HEK293T (cell line): ENCODE data around the gene OR8S1.
"Not testable (repeated sequence)": the region's sequence is repeated elsewhere in the genome, so short reads cannot be mapped to it uniquely, and the experiment has no call there.

ENCODE experiments used
- CTCF ChIA-PET: fragments of 350-600 bp; formaldehyde crosslinking; extraction: SDS; loops from one replicate; lab custom pipeline; 2021; ENCODE audit warnings: antibody characterized with exemption, inconsistent platforms; lab: Yijun Ruan, JAX
- POLR2A ChIA-PET: fragments of 350-600 bp; formaldehyde crosslinking; extraction: SDS; loops from one replicate; lab custom pipeline; 2020; ENCODE audit warnings: antibody characterized with exemption, inconsistent platforms; lab: Yijun Ruan, JAX
- DNase-seq: peaks from one replicate; pipeline ENCODE4 v3.0.0; 2012; ENCODE audit warnings: mixed read lengths; ENCODE audit errors: extremely low spot score
- ARNT ChIP-seq: fragments of 450-650 bp; IDR thresholded peaks from 2 replicates; pipeline ENCODE4 v1.6.1; 2017; ENCODE audit warnings: mild to moderate bottlenecking
- BHLHE40 ChIP-seq: fragments of 450-650 bp; IDR thresholded peaks from 2 replicates; pipeline ENCODE4 v1.6.1; 2016; ENCODE audit warnings: mild to moderate bottlenecking, moderate library complexity, borderline replicate concordance
- CTBP1 ChIP-seq: fragments of 450-650 bp; IDR thresholded peaks from 2 replicates; pipeline ENCODE4 v1.6.1; 2016; ENCODE audit warnings: borderline replicate concordance
- ELF4 ChIP-seq: fragments of 450-650 bp; IDR thresholded peaks from 2 replicates; pipeline ENCODE4 v1.6.1; 2017; ENCODE audit warnings: antibody characterized with exemption
- FOXA1 ChIP-seq: fragments of 450-650 bp; IDR thresholded peaks from 2 replicates; pipeline ENCODE4 v1.6.1; 2016; ENCODE audit warnings: mild to moderate bottlenecking
- FOXK2 ChIP-seq: fragments of 450-650 bp; IDR thresholded peaks from 2 replicates; pipeline ENCODE4 v1.6.1; 2016; ENCODE audit warnings: mild to moderate bottlenecking
- FOXM1 ChIP-seq: fragments of 450-650 bp; IDR thresholded peaks from 2 replicates; pipeline ENCODE4 v1.6.1; 2017; ENCODE audit warnings: mild to moderate bottlenecking, borderline replicate concordance
- HDGF ChIP-seq: fragments of 450-650 bp; IDR thresholded peaks from 2 replicates; pipeline ENCODE4 v1.6.1; 2017; ENCODE audit warnings: antibody characterized with exemption, borderline replicate concordance
- L3MBTL2 ChIP-seq: fragments of 450-650 bp; conservative IDR thresholded peaks from 2 replicates; pipeline ENCODE4 v1.6.1; 2016; ENCODE audit warnings: mild to moderate bottlenecking
- LEF1 ChIP-seq: fragments of 450-650 bp; IDR thresholded peaks from 2 replicates; pipeline ENCODE4 v1.6.1; 2017; ENCODE audit warnings: mild to moderate bottlenecking, borderline replicate concordance
- NFRKB ChIP-seq: fragments of 450-650 bp; IDR thresholded peaks from 2 replicates; pipeline ENCODE4 v1.6.1; 2016; ENCODE audit warnings: mild to moderate bottlenecking, moderate library complexity
- SP1 ChIP-seq: fragments of 450-650 bp; IDR thresholded peaks from 2 replicates; pipeline ENCODE4 v1.6.1; 2017
- SUZ12 ChIP-seq: fragments of 450-650 bp; IDR thresholded peaks from 2 replicates; pipeline ENCODE4 v1.6.1; 2016; ENCODE audit warnings: mild to moderate bottlenecking
- TARDBP ChIP-seq: fragments of 450-650 bp; IDR thresholded peaks from 2 replicates; pipeline ENCODE4 v1.6.1; 2016
- ZNF384 ChIP-seq: fragments of 450-650 bp; IDR thresholded peaks from 2 replicates; pipeline ENCODE4 v1.6.1; 2016
- TF ChIP-seq, protein P1 (sequence below): fragments of 450-650 bp; IDR thresholded peaks from 2 replicates; pipeline ENCODE4 v1.6.1; 2016

OR8S1 gene, protein sequence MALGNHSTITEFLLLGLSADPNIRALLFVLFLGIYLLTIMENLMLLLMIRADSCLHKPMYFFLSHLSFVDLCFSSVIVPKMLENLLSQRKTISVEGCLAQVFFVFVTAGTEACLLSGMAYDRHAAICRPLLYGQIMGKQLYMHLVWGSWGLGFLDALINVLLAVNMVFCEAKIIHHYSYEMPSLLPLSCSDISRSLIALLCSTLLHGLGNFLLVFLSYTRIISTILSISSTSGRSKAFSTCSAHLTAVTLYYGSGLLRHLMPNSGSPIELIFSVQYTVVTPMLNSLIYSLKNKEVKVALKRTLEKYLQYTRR

DNA sequence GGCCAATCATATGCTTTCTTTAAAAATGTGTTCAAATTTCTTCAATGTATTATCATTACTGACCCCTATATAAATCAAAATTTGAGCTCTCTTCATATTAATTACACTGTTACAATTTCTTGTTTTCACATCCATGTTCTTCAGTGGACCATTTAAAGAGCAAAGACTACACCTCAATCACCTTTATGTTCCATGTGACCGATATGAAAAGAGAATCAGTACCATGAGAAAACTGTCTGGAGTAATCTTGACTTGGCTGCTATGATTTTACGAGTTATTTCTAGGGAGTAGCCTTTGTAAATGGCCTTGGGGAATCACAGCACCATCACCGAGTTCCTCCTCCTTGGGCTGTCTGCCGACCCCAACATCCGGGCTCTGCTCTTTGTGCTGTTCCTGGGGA lies at the start of gene OR8S1:
TSS of gene OR8S1 (plus strand) at position 301 of the 400 bp plus-strand sequence. CDS start at position 301, 0 bp downstream.
- ChIA-PET CTCF (no interaction called here), POLR2A (no interaction called here)
- DNase-seq: no peak
- TF ChIP-seq ZNF384 (no peak), TARDBP (no peak), ELF4 (no peak)

DNA sequence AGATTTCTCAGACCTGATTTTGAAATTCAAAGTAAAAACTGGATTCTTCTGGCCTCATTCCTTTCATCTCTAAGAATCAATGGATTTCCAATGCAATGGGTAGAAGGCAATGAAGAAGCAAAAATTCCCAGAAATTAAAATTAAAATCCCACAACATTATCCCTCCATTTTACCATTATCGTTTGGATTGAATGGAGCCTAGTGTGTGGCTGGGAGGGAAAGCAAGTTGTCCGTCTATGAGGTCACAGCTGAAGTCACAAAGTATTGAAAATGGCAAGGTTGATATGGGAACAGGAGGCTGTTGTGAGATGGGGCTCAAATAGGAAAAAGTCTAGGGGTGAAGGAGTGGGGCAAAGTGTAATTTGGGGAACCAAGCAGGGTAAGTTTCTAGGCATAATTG lies 43.2 kb upstream of the OR8S1 start, which contains the start of gene C12orf54:
TSS of gene C12orf54 (plus strand) at position 301 of the 400 bp plus-strand sequence. CDS start 799 bp downstream, outside the sequence.
- ChIA-PET CTCF (no interaction called here), POLR2A (no interaction called here)
- no peak for TF ChIP-seq FOXK2
- TF ChIP-seq FOXA1: no peak
- no peak for TF ChIP-seq LEF1
- TF ChIP-seq, protein P1, sequence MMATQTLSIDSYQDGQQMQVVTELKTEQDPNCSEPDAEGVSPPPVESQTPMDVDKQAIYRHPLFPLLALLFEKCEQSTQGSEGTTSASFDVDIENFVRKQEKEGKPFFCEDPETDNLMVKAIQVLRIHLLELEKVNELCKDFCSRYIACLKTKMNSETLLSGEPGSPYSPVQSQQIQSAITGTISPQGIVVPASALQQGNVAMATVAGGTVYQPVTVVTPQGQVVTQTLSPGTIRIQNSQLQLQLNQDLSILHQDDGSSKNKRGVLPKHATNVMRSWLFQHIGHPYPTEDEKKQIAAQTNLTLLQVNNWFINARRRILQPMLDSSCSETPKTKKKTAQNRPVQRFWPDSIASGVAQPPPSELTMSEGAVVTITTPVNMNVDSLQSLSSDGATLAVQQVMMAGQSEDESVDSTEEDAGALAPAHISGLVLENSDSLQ: no peak
- TF ChIP-seq CTBP1: no peak
- DNase-seq: no peak

DNA sequence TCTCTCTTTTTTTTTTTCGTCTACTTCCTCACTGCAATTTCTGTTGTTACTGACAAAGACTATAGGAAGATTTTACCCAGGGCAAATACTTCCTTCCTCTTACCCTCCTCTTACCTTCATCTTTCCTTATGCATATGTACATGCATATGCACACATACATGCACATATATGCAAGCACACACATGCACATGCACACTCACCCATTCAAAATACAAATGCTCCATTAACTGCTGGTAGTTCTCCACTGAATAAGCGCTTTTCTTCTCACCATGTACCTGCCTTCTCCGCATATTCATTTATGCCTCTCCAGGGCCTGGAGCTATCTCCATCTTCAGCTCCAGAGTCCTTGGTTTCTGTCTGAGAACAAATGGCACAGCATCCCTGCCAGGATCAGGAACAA lies 42.5 kb upstream of the OR8S1 start:
- POLR2A ChIA-PET: no interaction called here
- DNase-seq: no peak
- CTCF ChIA-PET: no interaction called here
- no peak for TF ChIP-seq ARNT
- no peak for TF ChIP-seq NFRKB
- no peak for TF ChIP-seq FOXK2
- TF ChIP-seq, protein P1: no peak
- TF ChIP-seq HDGF: no peak
- no peak for TF ChIP-seq FOXM1

DNA sequence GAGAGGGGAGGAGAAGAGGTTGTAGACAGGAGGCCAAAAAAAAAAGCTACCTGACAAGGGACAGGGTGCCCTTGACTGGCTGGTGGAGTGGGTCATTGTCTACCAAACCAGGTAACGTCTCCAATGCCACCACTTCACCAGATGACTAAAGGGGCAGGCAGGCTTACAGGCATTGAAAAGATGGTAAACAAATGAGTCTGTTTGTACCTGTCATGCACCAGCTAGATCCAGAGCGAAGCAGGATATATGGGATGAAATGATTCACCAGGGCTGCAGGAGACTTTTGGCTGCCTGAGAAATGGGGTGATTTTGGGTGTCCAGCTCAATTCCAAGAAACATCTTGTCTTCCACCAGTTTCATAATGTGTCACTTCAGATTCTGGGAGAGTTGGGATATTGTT lies 39.2 kb upstream of the OR8S1 start:
- no peak for DNase-seq
- ChIA-PET POLR2A (no interaction called here), CTCF (no interaction called here)
- TF ChIP-seq ELF4 (no peak), BHLHE40 (no peak), L3MBTL2 (no peak), FOXA1 (no peak), FOXM1 (no peak), LEF1 (no peak), ARNT (no peak), SP1 (no peak), TARDBP (no peak), NFRKB (no peak), HDGF (no peak), CTBP1 (no peak), ZNF384 (no peak), FOXK2 (no peak), SUZ12 (no peak)
- TF ChIP-seq, protein P1: no peak

DNA sequence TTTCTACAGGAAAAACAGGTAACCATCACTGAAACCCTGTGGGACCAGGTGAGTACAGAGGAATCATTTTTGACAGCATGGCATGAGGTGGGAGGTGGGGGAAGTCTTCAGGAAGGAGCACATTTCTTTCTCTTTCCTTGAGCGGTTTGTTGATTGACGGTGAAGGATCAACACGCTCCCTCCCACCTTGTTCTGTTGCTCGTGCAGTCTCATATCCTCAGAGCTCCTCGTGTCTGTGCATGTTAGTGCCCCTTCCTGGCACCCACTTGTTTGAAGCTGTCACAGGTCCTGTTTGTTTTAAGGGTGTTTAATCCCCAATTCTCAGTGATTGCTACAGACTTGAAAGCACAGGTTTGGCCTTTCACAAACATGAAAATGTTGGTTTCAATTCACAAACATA lies 38.8 kb upstream of the OR8S1 start:
- POLR2A ChIA-PET: no interaction called here
- no peak for DNase-seq
- CTCF ChIA-PET: no interaction called here
- TF ChIP-seq ZNF384 (no peak), HDGF (no peak), LEF1 (no peak), NFRKB (no peak), TARDBP (no peak), BHLHE40 (no peak), ELF4 (no peak), FOXK2 (no peak), SP1 (no peak), ARNT (no peak), CTBP1 (no peak), SUZ12 (no peak), FOXA1 (no peak), FOXM1 (no peak), L3MBTL2 (no peak)
- TF ChIP-seq, protein P1: no peak

DNA sequence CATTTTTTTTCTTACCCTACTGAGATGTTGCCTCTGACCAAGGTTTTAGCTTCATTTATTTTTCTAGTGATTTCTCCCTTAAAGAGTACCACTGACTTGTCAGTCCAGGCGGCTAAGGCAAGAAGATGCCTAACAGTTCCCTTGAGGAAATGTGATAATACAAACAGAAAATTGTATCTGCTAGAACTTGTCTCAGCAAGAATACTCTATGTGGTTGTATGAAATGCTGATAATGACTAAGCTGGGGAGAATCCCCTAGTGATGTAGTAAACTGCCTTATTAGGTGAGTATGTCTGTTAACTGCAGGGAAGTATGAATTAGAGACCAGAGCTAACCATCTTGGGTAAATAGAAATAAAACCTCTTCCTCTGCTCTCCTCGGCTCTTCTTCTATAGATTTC lies 36.4 kb upstream of the OR8S1 start:
- ChIA-PET POLR2A (no interaction called here), CTCF (interaction anchor here (0.6 to 0.7 kb wide), 2 partner anchors 150 to 291 kb away, joined by 3 read pairs; no protein-coding TSS in a partner anchor)
- DNase-seq: no peak
- TF ChIP-seq SUZ12: no peak
- no peak for TF ChIP-seq SP1
- TF ChIP-seq LEF1: no peak
- no peak for TF ChIP-seq HDGF
- no peak for TF ChIP-seq L3MBTL2
- no peak for TF ChIP-seq FOXM1

DNA sequence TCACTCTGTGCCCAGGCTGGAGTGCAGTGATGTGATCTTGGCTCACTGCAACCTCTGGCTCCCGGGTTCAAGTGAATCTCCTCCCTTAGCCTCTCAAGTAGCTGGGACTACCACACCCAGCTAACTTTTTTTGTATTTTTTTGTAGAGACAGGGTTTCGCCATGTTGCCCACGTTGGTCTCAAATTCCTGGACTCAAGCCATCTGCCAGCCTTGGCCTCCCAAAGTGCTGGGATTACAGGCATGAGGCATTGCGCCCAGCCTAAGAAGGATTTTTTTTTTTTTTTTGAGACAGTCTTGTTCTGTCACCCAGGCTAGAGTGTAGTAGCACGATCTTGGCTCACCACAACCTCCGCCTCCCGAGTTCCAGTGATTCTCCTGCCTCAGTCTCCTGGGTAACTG lies 36.0 kb upstream of the OR8S1 start:
- POLR2A ChIA-PET, DNase-seq: not testable (repeated sequence)
- CTCF ChIA-PET: interaction anchor here (0.6 to 0.7 kb wide), 2 partner anchors 149 to 291 kb away, joined by 3 read pairs; no protein-coding TSS in a partner anchor

DNA sequence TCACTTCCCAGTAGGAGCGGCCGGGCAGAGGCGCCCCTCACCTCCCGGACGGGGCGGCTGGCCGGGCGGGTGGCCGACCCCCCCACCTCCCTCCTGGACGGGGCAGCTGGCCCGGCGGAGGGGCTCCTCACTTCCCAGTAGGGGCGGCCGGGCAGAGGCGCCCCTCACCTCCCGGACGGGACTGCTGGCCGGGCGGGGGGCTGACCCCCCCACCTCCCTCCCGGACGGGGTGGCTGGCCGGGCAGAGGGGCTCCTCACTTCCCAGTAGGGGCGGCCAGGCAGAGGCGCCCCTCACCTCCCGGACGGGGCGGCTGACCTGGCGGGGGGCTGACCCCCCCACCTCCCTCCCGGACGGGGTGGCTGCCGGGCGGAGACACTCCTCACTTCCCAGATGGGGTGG lies 25.2 kb upstream of the OR8S1 start:
- POLR2A ChIA-PET, DNase-seq, CTCF ChIA-PET: not testable (repeated sequence)

DNA sequence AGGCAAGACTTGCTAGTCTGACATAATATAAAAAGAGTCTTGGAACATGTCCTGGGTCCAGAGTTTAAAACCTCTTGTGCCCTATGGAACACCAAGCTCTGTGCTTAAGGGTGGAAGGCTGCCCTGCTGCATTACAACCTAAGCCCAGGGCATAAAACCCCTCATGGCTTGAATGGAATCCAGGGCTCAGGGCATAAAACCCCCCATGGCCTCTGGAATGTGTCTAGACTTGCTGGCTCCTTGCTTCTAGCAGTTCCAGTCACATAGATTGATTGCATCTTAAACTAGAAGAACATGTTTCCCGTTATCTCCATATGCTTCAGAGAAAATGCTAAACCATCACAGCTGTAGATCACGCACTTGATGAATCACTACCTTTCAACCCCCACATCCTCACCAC lies 18.6 kb upstream of the OR8S1 start:
- CTCF ChIA-PET, POLR2A ChIA-PET, DNase-seq: not testable (repeated sequence)
